ENCODE measurements around the gene KIF12.

The KIF12 gene

GRCh38 chr9:114070188-114071103 lies 28.6 kb downstream of the KIF12 start:
- TF ChIP-seq CTCF (conservative IDR thresholded peaks at IDR 0.05; ENCODE audit: low read depth, low read length), result no peak
- DNase-seq (ENCODE audit: low read depth), result no peak
- no peak overlapping the region for H3K4me3 ChIP-seq (ENCODE audit: low read length)

- no peak for DNase-seq (ENCODE audit: low read depth)
- no peak overlapping the region for H3K4me3 ChIP-seq (ENCODE audit: low read length)
- TF ChIP-seq CTCF (conservative IDR thresholded peaks at IDR 0.05; ENCODE audit: low read depth, low read length), result no peak
These were observed 29.5 kb downstream of the KIF12 start for GRCh38 chr9:114069476-114070187.

GRCh38 chr9:114065304-114065703 lies 33.8 kb downstream of the KIF12 start:
- H3K4me3 ChIP-seq (ENCODE audit: low read length), result no peak overlapping the region
- DNase-seq (ENCODE audit: low read depth), result no peak
- TF ChIP-seq CTCF (conservative IDR thresholded peaks at IDR 0.05; ENCODE audit: low read depth, low read length), result no peak

- DNase-seq (ENCODE audit: low read depth), result no peak
These were observed 37.1 kb downstream of the KIF12 start for GRCh38 chr9:114061830-114062474.

GRCh38 chr9:114061292-114061691 lies 37.8 kb downstream of the KIF12 start:
- H3K4me3 ChIP-seq (ENCODE audit: low read length), result no peak overlapping the region
- TF ChIP-seq CTCF (conservative IDR thresholded peaks at IDR 0.05; ENCODE audit: low read depth, low read length), result no peak
- no peak for DNase-seq (ENCODE audit: low read depth)

More at GRCh38 chr9:114061830-114062474, 37.1 kb downstream of the KIF12 start:
- no peak for TF ChIP-seq CTCF (conservative IDR thresholded peaks at IDR 0.05; ENCODE audit: low read depth, low read length)
- H3K4me3 ChIP-seq (ENCODE audit: low read length), result no peak overlapping the region

GRCh38 chr9:114060711-114061110 lies 38.4 kb downstream of the KIF12 start:
- no peak overlapping the region for H3K4me3 ChIP-seq (ENCODE audit: low read length)
- no peak for TF ChIP-seq CTCF (conservative IDR thresholded peaks at IDR 0.05; ENCODE audit: low read depth, low read length)
- no peak for DNase-seq (ENCODE audit: low read depth)
